GM18526 (cell line): ENCODE measurements around the gene ARHGAP31.

Experiments
- POLR2A ChIP-seq: IDR thresholded peaks from 3 replicates; pipeline ENCODE4 v1.6.1; 2011; ENCODE audit not compliant: insufficient read length; ENCODE audit errors: extremely low read depth

Gene ARHGAP31

DNA sequence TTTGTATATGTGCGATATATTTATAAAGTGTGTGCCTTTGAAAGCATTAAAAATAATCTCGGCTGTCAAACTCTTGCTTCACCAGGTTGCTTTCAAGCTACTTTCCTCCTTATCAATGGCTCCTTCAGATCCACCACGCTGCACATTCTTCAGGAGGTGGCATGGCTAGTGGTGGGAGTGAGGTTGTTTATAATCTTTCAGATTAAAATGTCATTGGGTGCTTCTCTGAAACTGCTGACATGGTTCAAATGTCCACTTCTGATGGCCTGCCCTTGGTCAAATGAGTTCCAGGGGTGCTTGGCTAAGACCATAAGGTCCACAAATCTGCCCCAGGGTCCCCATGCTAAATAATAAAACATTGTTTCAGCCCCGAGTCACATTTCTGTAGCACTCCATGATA is 36.7 kb downstream of the ARHGAP31 start:
- no peak for TF ChIP-seq POLR2A

DNA sequence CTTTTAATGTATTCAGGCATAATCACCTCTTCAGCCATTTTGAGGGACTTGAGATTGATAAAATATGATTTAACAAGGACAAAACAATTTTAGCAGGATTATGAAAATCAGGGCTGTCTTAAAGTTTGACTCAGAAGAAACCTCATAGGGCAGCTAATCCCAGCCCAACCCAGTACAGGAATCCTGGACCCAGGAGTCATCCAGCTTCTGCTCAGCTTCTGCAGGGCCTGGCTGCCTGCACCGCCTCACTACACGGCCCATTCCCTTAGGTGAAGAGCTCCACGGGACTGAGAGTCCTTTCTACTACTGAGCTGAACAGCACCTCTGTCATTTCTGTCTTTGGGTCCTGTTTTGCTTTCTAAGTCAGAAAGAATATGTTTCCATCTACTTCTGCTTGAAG is 37.5 kb downstream of the ARHGAP31 start:
- no peak for TF ChIP-seq POLR2A

DNA sequence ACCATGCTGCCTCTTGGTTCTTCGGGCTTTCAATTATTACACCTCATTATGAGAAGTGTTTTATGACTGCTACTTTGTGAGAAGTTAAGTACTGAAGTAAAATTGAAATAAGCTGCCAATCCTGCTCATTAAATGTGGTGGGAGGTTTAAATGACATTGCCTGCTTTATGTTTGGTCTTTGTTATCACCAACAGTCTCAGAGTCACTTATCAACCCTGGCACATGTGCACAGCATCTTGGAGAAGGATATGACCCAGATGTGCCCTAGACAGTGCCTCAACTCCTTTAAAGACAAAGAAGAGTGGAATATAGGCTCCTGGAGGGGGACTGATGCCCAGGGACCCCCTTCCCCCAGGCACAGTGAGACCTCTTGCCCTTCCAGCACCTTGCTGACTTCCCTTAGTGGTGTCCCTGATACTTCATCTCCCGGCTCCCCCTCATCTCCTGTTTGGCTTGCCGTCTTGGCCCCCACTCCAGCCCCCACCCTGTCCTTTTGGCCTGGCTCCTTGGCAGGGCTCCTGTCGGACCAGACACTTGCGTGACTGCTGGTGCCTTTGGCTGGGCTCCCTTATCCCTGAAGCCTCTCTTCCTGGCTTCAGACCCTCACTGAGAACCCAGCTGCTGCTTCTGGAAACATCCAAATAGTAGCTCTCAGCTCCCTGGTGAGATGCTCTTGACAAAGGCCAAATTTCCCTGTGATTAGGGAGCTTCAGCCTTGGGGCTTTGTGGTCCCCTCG is 39.8 kb downstream of the ARHGAP31 start:
- TF ChIP-seq POLR2A: no peak

DNA sequence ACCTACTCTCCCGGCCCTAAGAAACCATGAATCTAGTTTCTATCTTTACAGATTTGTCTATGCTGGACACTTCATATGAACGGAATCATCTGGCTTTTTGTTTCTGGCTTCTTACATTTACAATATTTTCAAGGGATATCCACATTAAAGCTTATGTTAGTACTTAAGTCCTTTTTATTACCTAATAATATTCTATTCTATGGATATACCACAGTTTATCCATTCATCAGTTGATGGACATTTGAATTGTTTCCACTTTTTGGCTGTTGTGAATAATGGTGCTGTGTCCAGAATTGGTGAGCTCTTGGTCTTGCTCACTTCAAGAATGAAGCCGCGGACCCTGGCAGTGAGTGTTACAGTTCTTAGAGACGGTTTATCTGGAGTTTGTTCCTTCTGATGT is 42.6 kb downstream of the ARHGAP31 start:
- no peak for TF ChIP-seq POLR2A

DNA sequence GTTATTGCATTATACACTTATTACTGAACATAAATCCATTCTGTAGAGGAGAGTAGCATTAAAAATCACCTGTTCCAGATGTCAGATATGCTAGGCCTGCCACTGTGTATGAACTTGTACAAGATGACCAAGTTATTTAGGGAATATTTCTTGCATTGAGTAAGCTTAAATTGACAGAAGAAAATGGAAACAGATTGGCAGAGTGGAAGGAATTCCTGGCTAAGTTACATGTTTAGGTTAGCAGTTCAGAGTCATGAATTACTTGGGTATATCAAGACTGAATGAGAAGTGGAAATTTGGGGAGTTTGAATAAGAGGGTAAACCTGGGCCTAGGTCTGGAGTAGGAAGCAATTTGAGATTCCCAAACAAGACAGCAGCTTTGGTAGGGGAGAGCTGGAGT is 44.6 kb downstream of the ARHGAP31 start:
- no peak for TF ChIP-seq POLR2A

DNA sequence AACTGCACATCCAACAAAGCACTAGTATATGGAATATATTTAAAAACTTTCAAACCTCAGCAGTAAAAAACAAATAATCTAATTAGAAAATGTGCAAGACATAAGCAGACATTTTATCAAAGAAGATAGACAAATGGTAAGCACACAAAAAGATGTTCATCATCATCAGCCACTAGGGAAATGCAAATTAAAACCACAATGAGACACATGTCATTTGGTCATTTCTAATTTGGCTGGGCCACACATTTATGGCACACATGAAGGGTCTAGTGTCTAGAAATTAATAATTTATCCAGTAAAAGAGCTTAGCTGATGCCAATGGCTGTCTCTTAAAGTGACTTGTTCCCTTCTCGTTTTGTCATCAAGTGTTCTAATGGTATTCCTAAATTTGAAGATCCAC is 45.8 kb downstream of the ARHGAP31 start:
- TF ChIP-seq POLR2A: no peak

DNA sequence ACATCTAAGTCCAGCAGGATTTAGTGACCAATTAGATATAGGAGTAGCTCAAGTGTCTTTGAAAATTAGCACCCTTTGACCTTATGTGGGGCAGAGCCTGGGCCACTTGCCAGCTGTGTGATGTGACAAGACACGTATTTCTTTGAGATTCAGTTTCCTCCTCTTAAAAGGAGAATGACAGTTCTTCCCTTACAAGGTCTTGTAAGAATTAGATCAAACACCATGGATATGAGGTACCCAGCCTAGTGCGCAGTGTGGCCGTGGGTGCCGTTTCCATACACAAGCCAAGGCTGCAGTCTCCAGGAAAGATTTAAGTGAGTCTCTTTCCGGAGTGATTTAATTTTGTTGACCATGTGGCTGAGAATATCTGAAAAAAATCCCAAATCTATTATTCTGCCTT is 46.3 kb downstream of the ARHGAP31 start:
- no peak for TF ChIP-seq POLR2A

DNA sequence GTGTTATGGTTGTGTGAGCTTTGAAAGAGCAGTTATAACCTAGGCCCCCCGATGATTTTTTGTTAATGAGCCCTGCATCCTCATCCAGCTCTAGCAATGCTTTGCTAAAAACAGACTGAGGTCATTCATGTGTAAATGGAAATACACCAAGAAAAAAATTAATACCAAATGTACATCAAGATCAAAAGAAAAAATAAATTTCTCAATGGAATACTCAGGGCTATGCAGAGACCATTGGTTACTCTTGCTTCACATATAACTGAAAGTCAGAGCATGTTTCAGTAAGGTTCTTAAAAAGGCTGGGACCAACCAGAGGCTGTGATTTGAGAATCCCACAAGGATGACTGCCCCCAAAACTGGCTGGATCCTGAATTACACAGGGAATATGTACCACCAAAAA is 48.0 kb downstream of the ARHGAP31 start:
- TF ChIP-seq POLR2A: no peak

DNA sequence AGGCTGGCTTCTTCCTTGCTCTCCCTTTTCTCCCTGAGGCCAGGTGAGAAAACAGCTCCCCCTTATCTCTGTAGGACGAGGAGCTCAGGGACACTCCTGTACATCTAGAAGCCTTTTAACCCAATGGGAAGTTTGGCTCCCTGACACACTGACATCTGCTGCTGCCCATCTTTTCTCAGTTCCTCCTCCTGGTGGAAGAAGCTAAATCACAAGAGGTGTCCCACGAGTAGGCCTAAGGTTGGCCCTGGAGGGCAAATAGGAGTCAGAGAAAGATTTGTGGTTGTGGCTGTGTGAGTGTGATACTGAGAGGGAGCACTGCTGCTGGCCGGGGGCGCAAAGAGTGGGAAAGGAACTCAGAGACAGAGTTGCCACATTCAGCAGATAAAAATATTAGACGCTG is 49.5 kb downstream of the ARHGAP31 start:
- no peak for TF ChIP-seq POLR2A

DNA sequence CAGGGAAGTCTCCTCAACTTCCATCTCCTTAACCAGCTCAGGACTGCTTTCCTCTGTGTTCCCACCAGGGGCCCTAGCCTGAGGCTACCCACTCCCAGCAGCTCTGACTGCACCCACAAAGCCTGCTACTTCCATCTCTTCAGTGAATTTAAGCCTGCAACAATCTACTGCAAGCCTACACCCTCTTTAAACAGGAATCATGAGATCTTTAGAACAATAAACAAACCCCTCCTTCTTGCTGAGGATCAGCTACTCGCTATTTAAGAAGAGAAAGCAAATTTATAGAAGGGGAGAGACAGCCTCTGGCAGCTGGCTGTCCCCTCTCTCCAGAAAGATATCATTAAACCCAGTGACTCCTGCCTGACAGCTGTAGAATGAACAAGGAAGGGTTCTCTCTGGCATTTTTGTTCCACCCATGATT is 51.9 kb downstream of the ARHGAP31 start:
- TF ChIP-seq POLR2A: no peak

DNA sequence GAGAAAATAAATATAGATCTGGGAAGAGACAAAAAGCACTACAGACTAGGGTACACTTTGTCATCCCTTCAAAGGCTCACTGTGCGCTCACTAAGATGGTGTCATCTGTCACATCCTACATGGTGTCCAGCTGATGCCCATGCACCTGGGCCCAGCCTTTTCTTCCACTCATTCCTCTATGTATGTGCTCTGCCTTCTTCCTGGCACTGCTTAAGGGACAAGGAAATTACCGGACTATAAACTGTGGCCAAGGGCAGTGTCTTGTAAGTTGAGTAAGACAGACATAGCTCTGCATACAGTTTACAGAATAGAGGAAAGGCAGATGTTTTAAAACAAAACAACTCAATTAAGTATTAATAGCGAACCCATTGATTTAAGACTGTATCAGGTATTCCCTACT is 52.9 kb downstream of the ARHGAP31 start:
- no peak for TF ChIP-seq POLR2A

DNA sequence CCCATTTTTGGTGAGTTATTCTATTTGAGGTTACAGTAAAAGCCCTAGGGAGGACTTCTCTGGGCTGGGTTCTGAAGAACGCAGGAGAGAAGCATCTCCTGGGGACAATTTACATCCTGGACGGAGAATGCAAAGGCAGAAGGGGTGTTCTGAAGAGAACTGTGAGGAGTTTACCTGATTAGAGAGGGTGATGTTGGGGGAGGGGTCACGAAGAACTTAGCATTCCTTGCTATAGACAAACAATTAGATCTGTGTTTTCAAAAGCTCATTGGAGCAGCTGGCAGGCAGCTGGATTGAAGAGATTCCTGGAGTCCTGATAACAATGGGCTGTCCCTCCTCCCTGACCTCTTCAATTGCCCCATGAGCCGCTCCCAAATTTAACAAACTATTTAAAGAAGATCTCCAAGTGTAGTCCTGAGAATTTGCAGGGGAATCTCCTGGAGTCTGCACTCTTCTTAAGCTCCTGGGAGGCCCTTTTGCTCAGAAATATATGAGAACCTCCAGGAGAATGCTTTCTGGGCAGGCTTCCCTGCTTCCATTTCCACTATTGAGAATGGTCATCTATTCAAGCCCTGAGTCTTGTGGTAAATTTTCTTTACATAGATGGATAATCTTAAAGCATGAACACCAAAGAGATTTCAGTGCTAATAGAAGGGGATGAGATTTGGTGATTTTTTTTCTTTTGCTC is 55.3 kb downstream of the ARHGAP31 start:
- no peak for TF ChIP-seq POLR2A

DNA sequence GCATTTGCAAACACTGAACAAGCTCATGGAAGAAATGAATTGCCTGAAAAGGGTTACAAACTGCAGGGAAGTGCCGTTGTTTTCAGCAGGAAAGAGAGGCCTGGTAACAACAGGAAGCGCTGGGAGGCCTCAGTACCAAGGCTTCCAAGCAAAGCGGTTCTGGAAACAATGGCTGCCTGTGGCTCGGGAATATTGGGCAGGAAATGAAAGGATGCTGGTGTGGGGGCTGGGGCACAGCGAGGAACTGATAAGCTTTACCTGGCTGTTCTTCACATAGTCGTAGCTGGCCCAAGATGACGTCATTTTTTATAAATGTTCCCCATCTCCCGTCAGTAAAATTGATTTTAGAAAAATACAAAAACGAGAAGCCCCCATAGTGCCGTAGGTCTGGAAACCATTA is 55.9 kb downstream of the ARHGAP31 start:
- TF ChIP-seq POLR2A: no peak

DNA sequence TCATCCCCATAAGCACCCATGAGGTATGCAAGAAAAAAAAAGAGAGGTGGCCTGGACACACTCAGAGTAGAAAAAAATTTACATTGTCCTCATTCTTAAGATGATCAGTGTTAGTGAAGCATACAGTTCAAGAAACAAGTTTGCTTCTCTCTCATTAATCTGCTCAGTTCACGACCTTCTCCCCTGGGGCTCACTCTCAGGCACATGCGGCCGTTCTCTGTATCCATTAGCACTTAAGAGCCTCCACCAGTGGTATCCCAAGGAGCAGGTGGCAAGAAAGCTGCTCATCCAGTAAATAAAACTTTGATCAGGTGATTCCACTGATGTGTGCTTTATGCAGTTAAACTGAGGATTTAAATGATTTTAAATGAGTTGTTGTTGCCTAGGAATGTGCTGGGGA is 57.4 kb downstream of the ARHGAP31 start:
- no peak for TF ChIP-seq POLR2A

DNA sequence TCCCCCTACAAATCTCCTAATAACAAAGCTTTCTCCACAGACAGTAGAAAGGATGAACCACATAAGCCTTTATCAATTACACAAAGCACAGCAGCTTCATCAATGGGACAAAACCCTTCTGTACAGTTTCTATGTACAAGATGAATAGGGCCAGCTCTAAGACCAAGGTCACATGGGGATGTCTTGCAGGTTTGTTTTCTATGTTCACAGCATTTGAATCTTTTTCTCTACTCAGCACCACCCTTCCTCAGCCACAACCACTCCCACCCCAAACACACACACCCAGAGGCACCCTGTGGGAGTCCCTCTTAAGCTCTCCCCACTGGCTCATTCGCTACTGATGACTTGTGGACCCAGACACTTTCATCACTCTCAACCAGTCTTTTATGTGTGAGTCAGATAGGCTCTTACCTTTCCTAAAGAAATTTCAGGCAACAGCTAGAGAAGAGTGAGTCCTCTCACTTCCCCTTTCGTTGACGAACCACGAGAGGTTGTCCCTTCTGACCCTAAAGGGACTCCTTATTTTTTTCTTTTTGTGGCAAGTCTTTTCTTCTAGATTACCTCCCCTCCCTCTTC is 57.9 kb downstream of the ARHGAP31 start:
- TF ChIP-seq POLR2A: no peak

DNA sequence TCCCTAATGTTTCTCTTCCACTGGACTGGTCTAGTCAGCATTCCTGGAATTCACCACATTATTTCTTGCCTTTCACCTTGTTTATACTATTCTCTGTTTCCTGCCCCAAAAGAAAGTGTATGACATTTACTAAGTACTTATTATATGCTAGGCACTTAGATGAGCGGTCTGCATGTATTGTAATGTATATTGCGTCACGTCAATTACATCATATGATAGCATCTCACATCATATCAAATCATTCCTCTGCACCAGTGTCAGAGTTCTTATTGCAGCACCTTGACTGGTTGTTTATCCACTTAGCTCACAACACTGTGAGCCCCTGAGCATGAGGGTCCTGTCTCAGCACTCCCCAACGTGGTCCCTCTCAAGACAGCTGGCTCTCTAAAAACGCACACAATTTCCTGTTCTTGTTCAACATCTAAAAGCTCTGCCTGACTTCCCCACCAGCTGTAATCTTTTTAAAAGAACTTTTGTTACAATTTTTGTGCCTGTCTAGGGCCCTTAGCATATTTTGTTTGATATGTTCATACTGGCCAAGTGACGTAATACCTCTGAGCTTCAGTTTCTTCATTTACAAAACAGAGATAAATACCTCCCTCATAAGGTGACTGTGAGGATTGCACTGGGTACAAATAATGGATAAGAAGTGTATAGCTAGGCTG is 58.8 kb downstream of the ARHGAP31 start:
- TF ChIP-seq POLR2A: no peak

DNA sequence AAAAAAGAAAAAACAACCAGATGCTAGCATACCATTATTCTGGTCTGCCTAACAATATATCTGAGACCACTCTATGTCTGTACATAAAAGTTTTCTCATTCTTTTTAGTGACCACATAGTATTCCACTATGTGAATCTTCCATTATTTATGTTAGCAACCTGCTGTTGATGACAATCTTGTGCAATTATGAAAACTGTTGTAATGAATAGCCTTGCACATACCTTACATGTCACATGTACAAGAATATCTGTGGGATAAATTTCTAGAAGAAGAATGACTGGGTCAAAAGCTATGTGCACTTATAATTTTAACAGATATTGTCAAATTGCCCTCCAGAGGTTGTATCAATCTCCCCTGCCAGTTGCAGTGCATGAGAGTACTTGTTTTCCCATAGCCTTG is 62.5 kb downstream of the ARHGAP31 start:
- no peak for TF ChIP-seq POLR2A

DNA sequence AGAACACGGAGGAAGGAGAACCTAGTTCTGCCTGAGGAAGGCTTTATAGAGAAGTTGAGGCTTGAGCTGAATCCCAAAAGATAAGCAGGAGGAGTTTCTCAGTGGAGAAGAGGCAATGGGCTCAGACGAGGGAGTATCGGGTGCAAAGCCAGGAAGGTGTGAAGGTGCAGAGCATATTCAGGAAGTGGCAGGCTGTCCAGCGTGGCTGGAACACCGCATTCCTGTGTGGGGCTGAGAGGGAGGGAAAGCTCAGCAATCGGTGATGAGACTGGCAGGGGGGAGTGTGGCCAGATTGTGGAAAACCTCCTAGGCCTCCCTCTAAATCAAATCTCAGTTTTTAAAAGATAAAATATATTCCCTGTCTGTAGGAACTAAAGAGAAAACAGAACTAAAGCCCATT is 63.0 kb downstream of the ARHGAP31 start:
- TF ChIP-seq POLR2A: no peak
